ENCODE data around the gene NKX1-1.
"Not testable (repeated sequence)": the region's sequence is repeated elsewhere in the genome, so short reads cannot be mapped to it uniquely, and the experiment has no call there.

NKX1-1 gene

GRCh38 chr4:1406394-1406980 lies at the start of gene NKX1-1:
Gene NKX1-1 (minus strand): TSS chr4:1406442. CDS start chr4:1406442, 0 bp downstream.
- DNase-seq: no peak

GRCh38 chr4:1453731-1454130 lies 47.5 kb upstream of the NKX1-1 start:
- no peak for DNase-seq

- no peak for DNase-seq
Observed at GRCh38 chr4:1452431-1453051, 46.3 kb upstream of the NKX1-1 start.

GRCh38 chr4:1451752-1452122 lies 45.5 kb upstream of the NKX1-1 start:
- DNase-seq: no peak

- DNase-seq: no peak
Observed at GRCh38 chr4:1451106-1451751, 45.0 kb upstream of the NKX1-1 start.

- DNase-seq: no peak
Observed at GRCh38 chr4:1449833-1450741, 43.8 kb upstream of the NKX1-1 start.

DNA sequence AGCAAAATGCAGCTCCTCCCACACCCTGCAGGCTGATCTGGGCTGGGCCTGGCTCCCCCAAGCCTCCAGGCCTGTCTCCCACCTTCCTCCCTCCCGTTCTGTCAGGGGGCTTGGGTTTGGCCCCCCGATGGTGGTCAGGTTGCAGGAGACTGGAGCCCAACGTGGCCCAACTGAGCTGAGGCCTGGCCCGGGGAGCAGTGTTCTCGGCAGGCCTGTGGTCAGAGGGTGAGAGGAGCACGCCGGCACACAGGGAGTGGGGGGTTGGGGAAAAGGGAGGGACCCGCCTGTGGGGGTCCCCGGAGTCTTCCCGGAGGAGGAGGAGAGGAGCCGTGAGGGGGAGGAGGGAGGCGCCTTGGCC lies 43.2 kb upstream of the NKX1-1 start:
- no peak for DNase-seq

GRCh38 chr4:1448589-1449420 lies 42.6 kb upstream of the NKX1-1 start:
- no peak for DNase-seq

- no peak for DNase-seq
Observed at GRCh38 chr4:1447676-1448588, 41.7 kb upstream of the NKX1-1 start.

DNA sequence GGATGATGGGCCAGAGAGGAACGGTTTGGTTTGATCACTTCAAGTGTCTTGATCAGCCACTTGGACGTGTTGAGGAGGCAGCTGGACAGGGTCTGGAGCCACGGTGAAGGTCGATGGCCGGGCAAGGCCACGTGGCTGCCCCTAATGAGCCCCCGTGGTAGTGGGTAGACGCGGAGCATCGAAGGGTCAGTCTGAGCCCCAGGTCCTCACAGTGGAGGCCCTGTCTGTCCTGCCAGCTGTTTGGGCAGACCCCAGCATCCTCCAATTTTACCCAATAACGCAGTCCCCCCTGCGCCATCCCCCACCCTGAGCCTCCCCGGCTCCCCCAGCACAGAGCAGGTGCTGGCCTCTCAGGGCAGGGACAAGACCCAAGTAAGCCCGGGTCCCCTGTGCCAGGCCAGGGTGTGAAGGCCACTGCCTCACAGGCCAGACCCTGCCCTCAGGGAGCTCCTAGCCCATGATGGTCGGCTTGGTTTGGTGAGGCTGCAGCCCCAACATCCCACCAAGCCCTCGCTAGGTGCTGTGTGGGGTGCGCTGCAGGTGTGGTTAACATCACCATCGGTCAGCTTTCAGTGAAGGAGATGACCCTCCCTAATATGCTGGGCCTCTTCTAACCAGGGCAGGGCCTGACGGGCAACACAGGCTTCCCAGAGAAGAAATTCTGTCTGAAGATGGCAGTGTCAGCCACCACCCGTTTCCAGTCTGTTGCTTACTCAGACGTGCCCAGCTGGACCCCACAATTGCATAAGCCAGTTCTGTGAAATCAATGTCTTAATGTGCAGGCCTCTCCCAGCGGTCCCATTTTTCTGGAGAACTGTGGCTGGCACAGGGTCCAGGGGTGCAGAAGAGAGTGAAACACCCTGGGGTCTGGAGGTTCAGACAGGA lies 40.5 kb upstream of the NKX1-1 start:
- no peak for DNase-seq

DNA sequence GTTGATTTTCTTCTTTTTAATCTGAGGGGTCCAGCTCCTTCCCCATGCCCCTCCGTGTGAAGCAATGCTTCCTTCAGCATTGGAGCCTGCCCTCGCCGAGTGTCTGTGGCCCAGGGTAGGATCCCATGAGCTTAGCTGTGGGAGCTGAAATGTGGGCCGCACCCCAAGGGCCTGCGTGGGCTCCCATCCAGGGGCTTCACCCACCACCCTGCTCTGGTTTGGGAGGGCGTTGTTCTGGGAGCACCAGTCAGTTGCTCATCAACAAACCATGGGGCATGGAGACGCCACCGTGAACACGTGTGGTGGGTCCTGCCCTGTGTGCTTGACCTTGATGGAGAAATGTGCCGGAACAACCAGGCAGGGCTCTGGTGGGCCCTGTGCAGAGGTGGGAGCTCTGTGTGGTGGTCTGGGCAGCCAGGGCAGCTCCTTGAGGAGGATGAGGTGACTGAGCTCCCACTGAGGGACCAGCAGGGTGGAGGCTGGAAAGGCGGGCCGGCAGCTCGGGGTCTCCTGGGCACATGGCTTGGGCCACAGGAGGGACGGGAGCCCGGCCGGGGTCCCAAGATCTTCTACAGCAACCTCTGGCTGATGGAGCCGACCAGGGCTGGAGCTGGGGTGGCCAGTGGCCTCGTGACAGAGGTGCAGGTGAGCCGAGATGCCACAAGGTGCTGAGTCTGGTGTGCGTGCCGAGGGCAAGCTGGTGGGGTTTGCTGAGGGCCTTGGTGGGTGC lies 39.6 kb upstream of the NKX1-1 start:
- no peak for DNase-seq

DNA sequence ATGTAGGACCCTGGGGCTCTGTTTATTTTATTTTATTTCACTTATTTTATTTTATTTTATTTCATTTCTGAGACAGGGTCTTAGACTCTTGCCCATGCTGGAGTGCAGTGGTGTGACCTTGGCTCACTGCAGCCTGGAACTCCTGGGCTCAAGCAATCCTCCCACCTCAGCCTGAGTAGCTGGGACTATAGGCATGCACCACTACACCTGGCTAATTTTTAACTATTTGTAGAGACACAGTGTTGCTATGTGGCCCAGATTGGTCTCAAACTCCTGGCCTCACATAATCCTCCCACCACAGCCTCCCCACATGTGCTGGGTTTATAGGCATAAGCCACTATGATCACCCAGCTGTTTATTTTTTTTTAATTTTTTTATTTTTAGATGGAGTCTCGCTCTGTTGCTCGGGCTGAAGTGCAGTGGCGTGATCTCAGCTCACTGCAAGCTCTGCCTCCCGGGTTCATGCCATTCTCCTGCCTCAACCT lies 37.5 kb upstream of the NKX1-1 start:
- DNase-seq: not testable (repeated sequence)

DNA sequence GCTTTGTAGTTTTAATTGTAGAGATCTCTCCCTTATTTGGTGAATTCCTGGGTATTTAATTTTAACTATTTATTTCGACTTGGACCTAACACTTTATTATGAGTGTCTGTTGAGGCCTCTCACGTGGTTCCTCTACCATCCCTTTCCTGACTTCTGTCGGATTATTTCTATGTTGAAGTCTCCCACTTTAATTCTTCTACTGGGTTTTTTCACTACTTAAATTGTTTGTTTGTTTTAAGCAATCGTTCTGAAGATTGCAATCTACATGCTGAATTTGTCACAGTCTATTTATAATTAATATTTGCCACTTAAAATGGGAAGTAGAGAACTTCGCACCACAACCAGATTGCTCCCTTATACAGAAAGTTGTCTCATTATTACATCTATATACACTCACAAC lies 20.8 kb upstream of the NKX1-1 start:
- no peak for DNase-seq

DNA sequence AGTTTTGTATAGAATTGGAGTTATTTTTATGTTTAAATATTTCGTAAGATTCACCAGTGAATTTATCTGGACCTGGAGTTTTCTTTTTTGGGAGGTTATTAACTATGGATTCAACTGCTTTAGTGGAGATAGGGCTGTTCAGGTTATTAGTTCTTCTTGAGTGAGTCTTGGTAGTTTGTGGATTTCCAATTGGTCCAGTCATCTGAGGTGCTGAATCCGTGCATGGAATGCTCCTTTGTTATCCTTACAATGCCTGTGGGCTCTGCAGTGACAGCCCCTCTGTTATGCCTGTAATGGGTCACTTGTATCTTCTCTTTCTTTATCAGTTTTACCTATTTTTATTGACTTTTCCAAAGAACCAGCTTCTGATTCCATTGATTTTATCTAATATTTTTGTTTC lies 15.4 kb upstream of the NKX1-1 start:
- no peak for DNase-seq

DNA sequence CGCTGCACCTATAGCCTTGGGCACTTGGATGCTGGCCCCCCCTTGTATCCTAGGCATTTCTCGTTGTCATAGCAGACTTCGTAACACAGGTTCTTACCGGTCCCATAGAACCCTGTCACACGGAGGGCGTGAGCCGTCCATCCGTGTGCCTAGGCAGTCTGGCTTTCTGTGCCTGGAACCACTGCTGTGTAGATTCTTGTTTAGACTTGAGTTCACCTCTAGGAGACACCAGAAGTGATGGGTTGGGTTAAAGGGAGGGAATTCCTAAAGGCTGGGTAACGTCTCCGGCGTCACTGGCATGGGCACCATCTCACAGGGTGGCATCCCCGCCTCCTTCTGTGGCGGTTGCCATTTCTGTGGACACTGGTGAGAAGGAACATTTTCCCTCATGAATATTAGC lies 13.5 kb upstream of the NKX1-1 start:
- no peak for DNase-seq

GRCh38 chr4:1418494-1419285 lies 12.4 kb upstream of the NKX1-1 start:
- DNase-seq: no peak

GRCh38 chr4:1417522-1418390 lies 11.5 kb upstream of the NKX1-1 start:
- DNase-seq: no peak

GRCh38 chr4:1416948-1417260 lies 10.7 kb upstream of the NKX1-1 start:
- DNase-seq: no peak

Measured in NCI-H1930 (cell line).